Mesenchymal stem cell (in vitro differentiated cells and primary cell): ENCODE data around the gene PPA1.
A peak's percentile ranks its signal among the peaks of the same experiment; 100 is the strongest.

Source experiments
- DNase-seq: peaks from one replicate; pipeline ENCODE4 v3.0.0-alpha.2; 2013
- H2AFZ ChIP-seq: one replicate; pipeline ENCODE4 v1.6.1; 2013; ENCODE audit warnings: low read depth, mild to moderate bottlenecking, control low read depth, inconsistent platforms, low read length, moderate library complexity
- H2AK5ac ChIP-seq: 2 replicates; pipeline ENCODE4 v1.6.1; 2013; ENCODE audit warnings: low read length, moderate library complexity, mild to moderate bottlenecking, inconsistent platforms; ENCODE audit not compliant: severe bottlenecking
- H2BK120ac ChIP-seq: one replicate; pipeline ENCODE4 v1.6.1; 2013; ENCODE audit warnings: low read depth, mild to moderate bottlenecking, inconsistent platforms, low read length, moderate library complexity
- H2BK12ac ChIP-seq, 2 experiments: one replicate each; pipeline ENCODE4 v1.6.1; 2013; ENCODE audit warnings: inconsistent platforms in 2 of 2, low read length in 2 of 2, mild to moderate bottlenecking in 2 of 2, moderate library complexity in 2 of 2, control low read depth in 1 of 2
- H2BK15ac ChIP-seq: one replicate; pipeline ENCODE4 v1.6.1; 2013; ENCODE audit warnings: mild to moderate bottlenecking, low read depth, inconsistent platforms; ENCODE audit not compliant: poor library complexity, severe bottlenecking
- H2BK5ac ChIP-seq: 2 replicates; pipeline ENCODE4 v1.6.1; 2013; ENCODE audit warnings: low read depth, mild to moderate bottlenecking, low read length, control low read depth, inconsistent platforms; ENCODE audit not compliant: poor library complexity, severe bottlenecking
- H3K14ac ChIP-seq, 2 experiments: one replicate each; pipeline ENCODE4 v1.6.1; 2013; ENCODE audit warnings: inconsistent platforms in 2 of 2, low read length in 2 of 2, control low read depth in 1 of 2, mild to moderate bottlenecking in 1 of 2, moderate library complexity in 1 of 2
- H3K18ac ChIP-seq, 2 experiments: one replicate each; pipeline ENCODE4 v1.6.1; 2013; ENCODE audit warnings: inconsistent platforms in 2 of 2, low read length in 2 of 2, control low read depth in 1 of 2, low read depth in 1 of 2, mild to moderate bottlenecking in 1 of 2
- H3K23ac ChIP-seq, 2 experiments: one replicate each; pipeline ENCODE4 v1.6.1; 2013; ENCODE audit warnings: inconsistent platforms in 2 of 2, low read length in 2 of 2, mild to moderate bottlenecking in 2 of 2, moderate library complexity in 2 of 2, control low read depth in 1 of 2
- H3K27ac ChIP-seq: 2 replicates; pipeline ENCODE4 v1.5.1; 2013; ENCODE audit warnings: mild to moderate bottlenecking, moderate library complexity, low read length, control low read depth, inconsistent platforms; ENCODE audit not compliant: poor library complexity, severe bottlenecking
- H3K27me3 ChIP-seq, 2 experiments: 2 replicates each; pipeline versions ENCODE4 v1.6.1 to v1.7.0; 2013; ENCODE audit warnings: low read length in 2 of 2, mild to moderate bottlenecking in 2 of 2, moderate library complexity in 2 of 2, control low read depth in 1 of 2, inconsistent platforms in 1 of 2; ENCODE audit not compliant: control insufficient read depth in 1 of 2, insufficient read depth in 1 of 2
- H3K36me3 ChIP-seq, 2 experiments: 2 replicates each; pipeline versions ENCODE4 v1.6.1 to v1.7.0; 2013; ENCODE audit warnings: low read length in 2 of 2, control low read depth in 1 of 2, inconsistent platforms in 1 of 2, low read depth in 1 of 2, mild to moderate bottlenecking in 1 of 2; ENCODE audit not compliant: insufficient read depth in 2 of 2, control insufficient read depth in 1 of 2
- H3K4ac ChIP-seq, 2 experiments: one replicate each; pipeline ENCODE4 v1.6.1; 2013; ENCODE audit warnings: inconsistent platforms in 2 of 2, low read length in 2 of 2, mild to moderate bottlenecking in 2 of 2, moderate library complexity in 2 of 2, control low read depth in 1 of 2, low read depth in 1 of 2
- H3K4me1 ChIP-seq: 2 replicates; pipeline ENCODE4 v1.6.1; 2013; ENCODE audit warnings: low read depth, low read length, control low read depth; ENCODE audit not compliant: control insufficient read depth, insufficient read depth
- H3K4me2 ChIP-seq: 2 replicates; pipeline ENCODE4 v1.6.1; 2013; ENCODE audit warnings: low read length, mild to moderate bottlenecking, inconsistent platforms; ENCODE audit not compliant: poor library complexity, severe bottlenecking
- H3K4me3 ChIP-seq, 2 experiments: 2 replicates each; pipeline versions ENCODE4 v1.5.1 to v1.7.0; 2013; ENCODE audit warnings: low read length in 2 of 2, mild to moderate bottlenecking in 2 of 2, control low read depth in 1 of 2, low read depth in 1 of 2; ENCODE audit not compliant: insufficient read depth in 1 of 2
- H3K79me1 ChIP-seq: replicated peaks from 2 replicates; pipeline ENCODE4 v1.6.1; 2013; ENCODE audit warnings: mild to moderate bottlenecking, control low read depth, low read length, inconsistent platforms; ENCODE audit not compliant: poor library complexity, severe bottlenecking
- H3K9ac ChIP-seq: 2 replicates; pipeline ENCODE4 v1.7.0; 2013; ENCODE audit warnings: mild to moderate bottlenecking, low read length, moderate library complexity
- H3K9me3 ChIP-seq: 2 replicates; pipeline ENCODE4 v1.7.0; 2013; ENCODE audit warnings: mild to moderate bottlenecking, low read length; ENCODE audit not compliant: control insufficient read depth
- H4K8ac ChIP-seq: one replicate; pipeline ENCODE4 v1.6.1; 2013; ENCODE audit warnings: inconsistent platforms, mild to moderate bottlenecking, low read length, moderate library complexity
- H4K91ac ChIP-seq: one replicate; pipeline ENCODE4 v1.6.1; 2013; ENCODE audit warnings: mild to moderate bottlenecking, low read length, inconsistent platforms
- WGBS: methylation state at CpG from one replicate; pipeline ENCODE4 v1.1.7; 2013; ENCODE audit warnings: mixed read lengths; 5-methylcytosine and 5-hydroxymethylcytosine counted together

Gene PPA1

DNA sequence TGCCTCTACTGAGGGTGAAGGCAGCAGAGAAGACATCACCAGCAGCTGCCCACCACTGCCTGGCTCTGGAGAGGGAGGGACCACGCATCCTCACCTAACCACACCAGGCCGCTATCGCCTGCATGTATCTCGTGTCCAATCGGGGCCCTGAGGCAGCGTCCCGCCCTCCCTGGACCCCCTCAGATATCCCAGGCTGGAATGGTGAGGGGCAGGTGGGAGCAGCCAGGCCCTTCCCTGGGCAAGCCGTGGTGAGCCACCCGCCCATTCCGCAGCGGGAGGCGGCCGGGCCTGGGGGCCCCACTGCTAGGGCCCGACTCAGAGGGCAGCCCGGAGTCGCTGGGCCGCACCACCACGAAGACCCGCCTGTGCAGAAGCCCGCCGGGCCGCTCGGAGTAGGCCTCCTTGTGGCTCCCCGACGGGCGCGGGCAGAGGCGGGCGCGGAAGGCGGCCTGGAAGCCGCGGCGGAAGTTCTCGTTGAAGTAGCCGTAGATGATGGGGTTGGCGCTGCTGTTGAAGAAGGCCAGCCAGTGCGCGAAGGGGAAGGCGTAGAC is 21.6 kb upstream of the PPA1 start:
- Histone ChIP-seq H3K36me3 (no peaks in the 10 kb centered on the region), H3K4me1 (peaks cover 9% of the 10 kb centered on the region), H3K9me3 (peaks cover 29% of the 10 kb centered on the region), H2BK5ac (no peak overlapping the region), H3K4me2 (no peak overlapping the region), H3K27ac (no peak overlapping the region), H3K9ac (no peak overlapping the region), H2BK15ac (peak overlapping the region; percentile 17), H3K4me3 (no peak overlapping the region), H3K79me1 (no peaks in the 10 kb centered on the region), H2BK12ac (no peak overlapping the region), H2AK5ac (no peak overlapping the region), H3K23ac (no peak overlapping the region), H3K14ac (no peak overlapping the region), H3K27me3 (peaks cover 14 to 91% of the 10 kb centered on the region in 2 experiments), H2AFZ (no peak overlapping the region), H3K18ac (no peak overlapping the region), H4K91ac (no peak overlapping the region), H4K8ac (no peak overlapping the region), H2BK120ac (no peak overlapping the region), H3K4ac (no peak overlapping the region)
- DNase-seq, result no peak
- 95% methylated on average over 39 of the region's 40 CpGs for WGBS

DNA sequence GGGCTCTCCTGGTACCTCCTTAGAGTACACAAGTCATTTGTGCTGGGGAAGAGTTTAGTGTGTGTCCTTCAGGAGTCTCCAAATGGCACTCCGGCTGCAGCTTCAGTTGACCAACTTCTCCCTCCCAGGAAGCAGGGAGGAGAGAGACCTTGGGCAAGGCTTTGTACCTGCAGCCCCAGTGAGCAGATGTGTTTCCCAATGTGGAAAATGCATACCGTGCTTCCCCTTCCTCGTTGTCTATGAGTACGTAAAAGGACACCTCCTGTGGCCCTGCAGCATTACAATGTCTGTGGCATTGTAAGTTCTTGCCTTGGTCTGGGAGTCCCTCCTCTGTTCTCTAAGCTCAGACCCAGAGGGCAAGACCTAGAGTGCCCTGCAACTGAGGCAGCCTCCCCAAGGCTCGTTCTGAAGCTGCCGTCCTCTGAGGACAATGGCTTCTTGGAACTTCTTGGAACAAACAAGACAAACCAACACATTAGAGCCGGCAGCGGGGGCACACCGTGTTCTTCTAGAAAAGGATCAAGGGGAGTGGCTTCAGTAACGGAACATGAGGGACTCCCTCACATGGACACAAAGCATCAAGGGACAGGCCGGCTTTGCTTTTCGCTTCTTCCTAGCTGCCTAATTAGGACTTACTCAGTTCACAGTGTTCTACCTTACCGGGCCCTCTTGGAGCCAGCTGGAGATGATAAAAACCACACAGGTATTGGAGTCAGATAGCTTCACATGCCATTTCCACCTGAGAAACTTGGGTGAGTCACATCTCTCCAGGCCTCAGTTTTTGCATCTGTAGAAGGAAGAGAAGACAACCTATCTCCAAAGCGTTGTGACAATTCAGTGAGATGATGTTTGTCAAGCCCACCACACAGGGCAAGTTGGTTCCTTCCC is 20.9 kb upstream of the PPA1 start:
- Histone ChIP-seq H2BK15ac (no peak overlapping the region), H2BK12ac (no peak overlapping the region), H3K4me2 (no peak overlapping the region), H3K27ac (no peak overlapping the region), H3K27me3 (peaks cover 14 to 83% of the 10 kb centered on the region in 2 experiments), H3K4me3 (no peak overlapping the region), H2AK5ac (no peak overlapping the region), H3K36me3 (no peaks in the 10 kb centered on the region), H4K91ac (peak overlapping the region; percentile 78), H3K4me1 (peaks cover 9% of the 10 kb centered on the region), H4K8ac (peak overlapping the region; percentile 19), H2BK120ac (no peak overlapping the region), H3K9me3 (peaks cover 29% of the 10 kb centered on the region), H3K4ac (no peak overlapping the region), H2AFZ (peak overlapping the region; percentile 43), H3K79me1 (no peaks in the 10 kb centered on the region), H3K18ac (peak overlapping the region in 1 of 2 experiments; percentile 50), H3K9ac (no peak overlapping the region), H3K23ac (no peak overlapping the region), H2BK5ac (no peak overlapping the region), H3K14ac (peak overlapping the region in 1 of 2 experiments; percentile 76)
- 89% methylated on average over 14 of the region's 14 CpGs for WGBS
- no peak for DNase-seq

DNA sequence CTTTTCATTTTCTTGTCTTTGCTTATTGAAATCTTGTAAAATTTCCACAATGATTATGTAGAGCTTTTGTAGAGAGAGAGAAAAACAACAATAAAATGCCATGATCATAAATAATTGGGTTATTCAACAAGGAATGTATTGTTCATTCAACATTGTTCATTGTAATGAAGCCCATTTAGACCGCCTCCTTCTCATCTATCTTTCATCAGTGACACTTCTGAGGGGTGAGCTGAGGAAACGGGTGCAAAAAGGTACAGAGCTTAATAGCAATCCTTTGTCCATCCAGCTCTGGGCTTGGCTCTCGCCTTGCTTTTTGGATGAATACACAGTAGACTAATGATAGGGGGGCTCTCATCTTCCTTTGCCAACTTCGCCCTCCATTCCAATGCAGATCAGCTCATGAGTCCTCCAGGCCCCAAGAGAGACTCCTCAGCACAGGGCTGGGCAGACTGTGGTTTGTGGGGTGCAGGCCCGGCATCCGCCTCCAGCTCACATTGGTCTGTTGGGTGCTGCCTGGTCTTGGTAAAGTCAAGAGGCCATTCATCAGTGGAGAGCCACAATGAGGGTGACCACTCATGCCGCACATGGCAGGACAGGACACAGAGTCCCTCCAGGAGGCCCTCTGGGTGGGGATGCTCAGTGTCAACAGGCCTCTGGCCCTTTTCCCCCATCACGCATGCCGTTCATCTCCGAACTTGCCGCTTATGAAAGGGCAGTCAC is 17.9 kb upstream of the PPA1 start:
- Histone ChIP-seq H3K4ac (no peak overlapping the region), H2BK15ac (no peak overlapping the region), H2BK120ac (no peak overlapping the region), H3K4me1 (peaks cover 7% of the 10 kb centered on the region), H2BK12ac (no peak overlapping the region), H2AFZ (no peak overlapping the region), H3K4me2 (no peak overlapping the region), H3K14ac (no peak overlapping the region), H3K23ac (no peak overlapping the region), H2AK5ac (no peak overlapping the region), H4K91ac (no peak overlapping the region), H3K36me3 (no peaks in the 10 kb centered on the region), H3K9ac (no peak overlapping the region), H3K27ac (no peak overlapping the region), H3K4me3 (no peak overlapping the region), H3K9me3 (peaks cover 35% of the 10 kb centered on the region), H3K79me1 (no peaks in the 10 kb centered on the region), H2BK5ac (no peak overlapping the region), H3K18ac (no peak overlapping the region), H3K27me3 (peaks cover 23 to 88% of the 10 kb centered on the region in 2 experiments), H4K8ac (no peak overlapping the region)
- no peak for DNase-seq
- WGBS, result 97% methylated on average over 10 of the region's 11 CpGs

DNA sequence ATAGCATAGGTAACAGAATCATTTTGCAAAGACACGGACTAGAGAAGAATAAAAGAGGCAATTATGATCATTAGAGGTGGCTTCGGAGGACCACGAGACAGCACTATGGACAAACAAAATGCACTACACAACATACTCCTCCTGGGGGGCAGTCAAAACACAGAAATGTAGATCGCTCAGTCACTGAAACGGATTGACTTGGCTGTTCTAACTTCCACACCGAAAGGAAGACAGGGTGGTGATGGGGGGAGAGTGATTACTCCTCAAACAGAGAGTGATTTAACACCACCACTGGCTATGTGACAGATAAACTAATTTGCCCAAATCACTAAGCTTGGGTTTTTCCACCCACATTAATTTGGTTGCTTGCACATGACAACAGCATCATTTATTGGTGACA is 14.1 kb upstream of the PPA1 start:
- Histone ChIP-seq H2BK15ac (no peak overlapping the region), H3K4me1 (no peaks in the 10 kb centered on the region), H4K91ac (no peak overlapping the region), H3K36me3 (no peaks in the 10 kb centered on the region), H3K79me1 (no peaks in the 10 kb centered on the region), H3K14ac (no peak overlapping the region), H3K4me3 (no peak overlapping the region), H2BK12ac (no peak overlapping the region), H2AFZ (no peak overlapping the region), H3K4me2 (no peak overlapping the region), H4K8ac (no peak overlapping the region), H3K27me3 (peaks cover 36 to 84% of the 10 kb centered on the region in 2 experiments), H3K4ac (no peak overlapping the region), H3K23ac (no peak overlapping the region), H2AK5ac (no peak overlapping the region), H3K9me3 (peaks cover 25% of the 10 kb centered on the region), H2BK5ac (no peak overlapping the region), H3K9ac (no peak overlapping the region), H3K27ac (no peak overlapping the region), H2BK120ac (no peak overlapping the region), H3K18ac (no peak overlapping the region)
- DNase-seq, result no peak
- WGBS, result 90% methylated on average over 3 of the region's 6 CpGs
